HepG2 (cell line): ENCODE measurements around the gene TCF23. TPM values are rescaled to one million over a fixed set of nuclear protein-coding genes. Genes with fewer than 3 reads are reported as not detected.

Source experiments
- ARHGAP35 ChIP-seq: sonication (generic); formaldehyde crosslinking; IDR thresholded peaks from 2 replicates; pipeline ENCODE4 v1.9.0; 2022; ENCODE audit warnings: mild to moderate bottlenecking, inconsistent platforms, moderate library complexity, missing genetic modification reagents, borderline replicate concordance
- ATF7-NPFF ChIP-seq: sonication (generic); formaldehyde crosslinking; IDR thresholded peaks from 2 replicates; pipeline ENCODE4 v1.8.1; 2023; ENCODE audit warnings: mild to moderate bottlenecking, low read depth, missing genetic modification reagents, moderate library complexity
- ATRX ChIP-seq: sonication (generic); formaldehyde crosslinking; IDR thresholded peaks from 2 replicates; pipeline ENCODE4 v1.4.0; 2020; ENCODE audit warnings: missing genetic modification reagents, borderline replicate concordance
- IRF2 ChIP-seq: IDR thresholded peaks from 2 replicates; pipeline ENCODE4 v1.6.1; 2018; ENCODE audit warnings: missing genetic modification reagents, missing compliant biosample characterization
- MEF2D ChIP-seq: sonication (generic); formaldehyde crosslinking; IDR thresholded peaks from 2 replicates; pipeline ENCODE4 v1.5.1; 2020; ENCODE audit warnings: mild to moderate bottlenecking, missing genetic modification reagents
- ZBTB21 ChIP-seq: sonication (generic); formaldehyde crosslinking; IDR thresholded peaks from 2 replicates; pipeline ENCODE4 v1.4.0; 2020; ENCODE audit warnings: missing genetic modification reagents
- ZFP1 ChIP-seq: IDR thresholded peaks from 2 replicates; pipeline ENCODE4 v1.6.1; 2016
- ZNF672 ChIP-seq: sonication (generic); formaldehyde crosslinking; IDR thresholded peaks from 2 replicates; pipeline ENCODE4 v1.8.1; 2022; ENCODE audit warnings: missing genetic modification reagents
- ZZZ3 ChIP-seq: sonication (generic); formaldehyde crosslinking; IDR thresholded peaks from 2 replicates; pipeline ENCODE4 v1.4.0; 2020; ENCODE audit warnings: missing genetic modification reagents, mild to moderate bottlenecking, borderline replicate concordance
- polyA plus RNA-seq, 8 experiments: library from polyadenylated mRNA; depleted of rRNA in 3 of 8; stranded (reverse) in 7 of 8; unstranded in 1 of 8; fragments of >200 nt; fragmentation: Illumina TruSeq in 4 of 8; extraction: Trizol in 4 of 8; gene quantifications; 2 replicates each; pipeline versions ENCODE4 v1.2.1 to v1.2.3, GENCODE V29; 2011 to 2016; ENCODE audit warnings: low read depth in 4 of 8, missing spikeins in 1 of 8, mixed read lengths in 1 of 8; ENCODE audit not compliant: insufficient read depth in 1 of 8
- total RNA-seq, 5 experiments: library from RNA; depleted of rRNA; stranded (reverse); fragments of >200 nt; fragmentation: Illumina TruSeq; extraction: Trizol; gene quantifications; 2 replicates each; pipeline ENCODE4 v1.2.3, GENCODE V29; 2016; ENCODE audit warnings: low read depth in 1 of 5
- TF ChIP-seq, protein P1 (sequence below): sonication (generic); formaldehyde crosslinking; IDR thresholded peaks from 2 replicates; pipeline ENCODE4 v1.4.0; 2020; ENCODE audit warnings: missing genetic modification reagents, borderline replicate concordance
- TF ChIP-seq, protein P2 (sequence below): sonication (generic); formaldehyde crosslinking; IDR thresholded peaks from 2 replicates; pipeline ENCODE4 v1.4.0; 2020; ENCODE audit warnings: mild to moderate bottlenecking, missing genetic modification reagents
- TF ChIP-seq, protein P3 (sequence below): sonication (generic); formaldehyde crosslinking; IDR thresholded peaks from 2 replicates; pipeline ENCODE4 v1.9.0; 2022; ENCODE audit warnings: low read depth, missing genetic modification reagents
- TF ChIP-seq, protein P4 (sequence below): fragments of 450-650 bp; IDR thresholded peaks from 2 replicates; pipeline ENCODE4 v1.6.1; 2017

Gene TCF23
- total and polyA plus RNA-seq, 2 of the 13 experiments (the other 11 are each of a cell fraction or from before 2014, with no cell fraction given), result 0.02 to 1.4 TPM

DNA sequence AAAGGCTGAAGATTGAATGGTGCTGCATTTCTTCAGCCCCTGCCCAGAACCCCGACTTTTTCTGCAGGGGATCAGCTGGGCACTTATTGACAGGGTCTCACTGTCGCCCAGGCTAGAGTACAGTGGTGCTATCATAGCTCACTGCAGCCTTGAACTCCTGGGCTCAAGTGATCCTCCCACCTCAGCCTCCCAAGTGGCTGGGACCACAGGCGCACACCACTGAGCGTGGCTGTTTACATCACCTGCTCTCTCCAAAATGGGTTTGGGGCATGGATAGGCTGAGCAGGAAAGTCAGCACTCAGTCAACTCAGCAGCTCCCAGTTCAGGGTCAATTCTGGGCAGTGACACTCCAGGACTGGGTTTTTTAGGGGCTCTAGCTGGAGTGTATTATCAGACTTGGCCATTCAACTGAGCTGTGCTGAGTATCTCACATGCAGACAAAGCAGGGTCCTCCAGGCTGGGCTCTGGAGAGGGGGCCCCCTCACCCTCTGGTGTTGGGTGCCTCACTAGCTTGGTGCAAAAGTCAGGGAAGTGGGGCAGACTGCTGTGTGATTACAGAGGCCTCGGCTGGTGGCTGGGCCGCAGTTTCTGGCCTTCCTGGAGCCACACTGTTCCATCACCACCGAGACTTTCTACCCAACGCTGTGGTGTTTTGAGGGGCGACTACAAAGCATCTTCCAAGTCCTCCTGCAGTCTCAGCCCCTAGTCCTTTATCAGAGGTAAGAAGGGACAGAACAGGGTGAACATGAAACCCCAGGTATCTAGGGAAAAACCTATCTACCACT is 20.7 kb upstream of the TCF23 start (continued):
- TF ChIP-seq, protein P1, sequence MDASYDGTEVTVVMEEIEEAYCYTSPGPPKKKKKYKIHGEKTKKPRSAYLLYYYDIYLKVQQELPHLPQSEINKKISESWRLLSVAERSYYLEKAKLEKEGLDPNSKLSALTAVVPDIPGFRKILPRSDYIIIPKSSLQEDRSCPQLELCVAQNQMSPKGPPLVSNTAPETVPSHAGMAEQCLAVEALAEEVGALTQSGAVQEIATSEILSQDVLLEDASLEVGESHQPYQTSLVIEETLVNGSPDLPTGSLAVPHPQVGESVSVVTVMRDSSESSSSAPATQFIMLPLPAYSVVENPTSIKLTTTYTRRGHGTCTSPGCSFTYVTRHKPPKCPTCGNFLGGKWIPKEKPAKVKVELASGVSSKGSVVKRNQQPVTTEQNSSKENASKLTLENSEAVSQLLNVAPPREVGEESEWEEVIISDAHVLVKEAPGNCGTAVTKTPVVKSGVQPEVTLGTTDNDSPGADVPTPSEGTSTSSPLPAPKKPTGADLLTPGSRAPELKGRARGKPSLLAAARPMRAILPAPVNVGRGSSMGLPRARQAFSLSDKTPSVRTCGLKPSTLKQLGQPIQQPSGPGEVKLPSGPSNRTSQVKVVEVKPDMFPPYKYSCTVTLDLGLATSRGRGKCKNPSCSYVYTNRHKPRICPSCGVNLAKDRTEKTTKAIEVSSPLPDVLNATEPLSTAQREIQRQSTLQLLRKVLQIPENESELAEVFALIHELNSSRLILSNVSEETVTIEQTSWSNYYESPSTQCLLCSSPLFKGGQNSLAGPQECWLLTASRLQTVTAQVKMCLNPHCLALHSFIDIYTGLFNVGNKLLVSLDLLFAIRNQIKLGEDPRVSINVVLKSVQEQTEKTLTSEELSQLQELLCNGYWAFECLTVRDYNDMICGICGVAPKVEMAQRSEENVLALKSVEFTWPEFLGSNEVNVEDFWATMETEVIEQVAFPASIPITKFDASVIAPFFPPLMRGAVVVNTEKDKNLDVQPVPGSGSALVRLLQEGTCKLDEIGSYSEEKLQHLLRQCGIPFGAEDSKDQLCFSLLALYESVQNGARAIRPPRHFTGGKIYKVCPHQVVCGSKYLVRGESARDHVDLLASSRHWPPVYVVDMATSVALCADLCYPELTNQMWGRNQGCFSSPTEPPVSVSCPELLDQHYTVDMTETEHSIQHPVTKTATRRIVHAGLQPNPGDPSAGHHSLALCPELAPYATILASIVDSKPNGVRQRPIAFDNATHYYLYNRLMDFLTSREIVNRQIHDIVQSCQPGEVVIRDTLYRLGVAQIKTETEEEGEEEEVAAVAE (CRISPR knock-in tag), result no peak
- TF ChIP-seq, protein P2, sequence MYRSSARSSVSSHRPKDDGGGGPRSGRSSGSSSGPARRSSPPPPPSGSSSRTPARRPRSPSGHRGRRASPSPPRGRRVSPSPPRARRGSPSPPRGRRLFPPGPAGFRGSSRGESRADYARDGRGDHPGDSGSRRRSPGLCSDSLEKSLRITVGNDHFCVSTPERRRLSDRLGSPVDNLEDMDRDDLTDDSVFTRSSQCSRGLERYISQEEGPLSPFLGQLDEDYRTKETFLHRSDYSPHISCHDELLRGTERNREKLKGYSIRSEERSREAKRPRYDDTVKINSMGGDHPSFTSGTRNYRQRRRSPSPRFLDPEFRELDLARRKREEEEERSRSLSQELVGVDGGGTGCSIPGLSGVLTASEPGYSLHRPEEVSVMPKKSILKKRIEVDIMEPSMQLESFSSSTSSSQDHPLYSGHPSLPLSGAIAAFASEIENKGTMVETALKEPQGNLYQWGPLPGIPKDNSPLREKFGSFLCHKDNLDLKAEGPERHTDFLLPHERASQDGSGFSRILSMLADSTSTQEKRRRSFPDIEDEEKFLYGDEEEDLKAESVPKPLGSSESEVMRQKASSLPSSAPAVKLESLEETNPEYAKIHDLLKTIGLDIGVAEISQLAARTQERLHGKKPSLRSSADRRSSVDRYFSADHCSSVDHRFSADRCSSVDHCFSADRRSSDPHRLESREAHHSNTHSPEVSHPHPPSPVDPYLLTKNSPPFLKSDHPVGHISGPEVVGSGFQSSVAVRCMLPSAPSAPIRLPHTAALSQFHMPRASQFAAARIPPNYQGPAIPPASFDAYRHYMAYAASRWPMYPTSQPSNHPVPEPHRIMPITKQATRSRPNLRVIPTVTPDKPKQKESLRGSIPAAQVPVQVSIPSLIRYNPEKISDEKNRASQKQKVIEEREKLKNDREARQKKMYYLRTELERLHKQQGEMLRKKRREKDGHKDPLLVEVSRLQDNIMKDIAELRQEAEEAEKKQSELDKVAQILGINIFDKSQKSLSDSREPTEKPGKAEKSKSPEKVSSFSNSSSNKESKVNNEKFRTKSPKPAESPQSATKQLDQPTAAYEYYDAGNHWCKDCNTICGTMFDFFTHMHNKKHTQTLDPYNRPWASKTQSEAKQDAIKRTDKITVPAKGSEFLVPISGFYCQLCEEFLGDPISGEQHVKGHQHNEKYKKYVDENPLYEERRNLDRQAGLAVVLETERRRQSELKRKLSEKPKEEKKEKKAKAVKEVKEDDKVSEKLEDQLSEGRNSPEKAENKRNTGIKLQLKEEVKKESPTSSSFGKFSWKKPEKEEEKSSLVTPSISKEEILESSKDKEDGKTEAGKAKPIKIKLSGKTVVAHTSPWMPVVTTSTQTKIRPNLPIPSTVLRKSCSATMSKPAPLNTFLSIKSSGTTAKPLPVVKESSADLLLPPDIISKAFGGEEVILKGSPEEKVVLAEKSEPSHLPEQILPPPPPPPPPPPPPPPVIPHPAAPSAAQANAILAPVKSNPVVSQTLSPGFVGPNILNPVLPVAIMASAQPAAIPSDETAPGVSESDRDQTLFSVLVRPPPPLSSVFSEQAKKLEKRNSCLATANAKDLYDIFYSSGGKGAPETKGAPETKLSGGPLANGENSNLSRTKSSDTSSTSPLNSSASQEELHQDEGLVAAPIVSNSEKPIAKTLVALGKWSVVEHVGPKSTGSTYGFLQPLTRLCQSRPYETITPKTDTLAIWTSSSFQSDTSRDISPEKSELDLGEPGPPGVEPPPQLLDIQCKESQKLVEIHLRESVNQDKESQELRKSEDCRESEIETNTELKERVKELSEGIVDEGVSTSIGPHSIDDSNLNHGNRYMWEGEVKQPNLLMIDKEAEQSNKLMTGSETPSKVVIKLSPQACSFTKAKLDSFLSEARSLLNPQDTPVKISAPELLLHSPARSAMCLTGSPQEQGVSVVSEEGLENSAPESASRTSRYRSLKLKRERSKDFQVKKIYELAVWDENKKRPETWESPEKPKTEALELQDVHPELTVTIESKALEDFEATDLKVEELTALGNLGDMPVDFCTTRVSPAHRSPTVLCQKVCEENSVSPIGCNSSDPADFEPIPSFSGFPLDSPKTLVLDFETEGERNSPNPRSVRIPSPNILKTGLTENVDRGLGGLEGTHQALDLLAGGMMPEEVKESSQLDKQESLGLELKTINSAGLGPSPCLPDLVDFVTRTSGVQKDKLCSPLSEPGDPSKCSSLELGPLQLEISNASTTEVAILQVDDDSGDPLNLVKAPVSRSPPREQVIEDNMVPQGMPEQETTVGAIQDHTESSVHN (CRISPR knock-in tag), result no peak
- TF ChIP-seq ATF7-NPFF (CRISPR knock-in tag) (no peak), MEF2D (CRISPR knock-in tag) (no peak), ZZZ3 (CRISPR knock-in tag) (0 out of 2 replicates have a peak, but pooled peaks have one; percentile 35), IRF2 (CRISPR knock-in tag) (no peak), ARHGAP35 (CRISPR knock-in tag) (no peak), ZBTB21 (CRISPR knock-in tag) (no peak), ZFP1 (no peak), ZNF672 (CRISPR knock-in tag) (no peak), ATRX (CRISPR knock-in tag) (no peak)
- TF ChIP-seq, protein P3, sequence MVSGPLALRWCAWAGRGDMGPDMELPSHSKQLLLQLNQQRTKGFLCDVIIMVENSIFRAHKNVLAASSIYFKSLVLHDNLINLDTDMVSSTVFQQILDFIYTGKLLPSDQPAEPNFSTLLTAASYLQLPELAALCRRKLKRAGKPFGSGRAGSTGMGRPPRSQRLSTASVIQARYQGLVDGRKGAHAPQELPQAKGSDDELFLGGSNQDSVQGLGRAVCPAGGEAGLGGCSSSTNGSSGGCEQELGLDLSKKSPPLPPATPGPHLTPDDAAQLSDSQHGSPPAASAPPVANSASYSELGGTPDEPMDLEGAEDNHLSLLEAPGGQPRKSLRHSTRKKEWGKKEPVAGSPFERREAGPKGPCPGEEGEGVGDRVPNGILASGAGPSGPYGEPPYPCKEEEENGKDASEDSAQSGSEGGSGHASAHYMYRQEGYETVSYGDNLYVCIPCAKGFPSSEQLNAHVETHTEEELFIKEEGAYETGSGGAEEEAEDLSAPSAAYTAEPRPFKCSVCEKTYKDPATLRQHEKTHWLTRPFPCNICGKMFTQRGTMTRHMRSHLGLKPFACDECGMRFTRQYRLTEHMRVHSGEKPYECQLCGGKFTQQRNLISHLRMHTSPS (CRISPR knock-in tag), result no peak
- TF ChIP-seq, protein P4, sequence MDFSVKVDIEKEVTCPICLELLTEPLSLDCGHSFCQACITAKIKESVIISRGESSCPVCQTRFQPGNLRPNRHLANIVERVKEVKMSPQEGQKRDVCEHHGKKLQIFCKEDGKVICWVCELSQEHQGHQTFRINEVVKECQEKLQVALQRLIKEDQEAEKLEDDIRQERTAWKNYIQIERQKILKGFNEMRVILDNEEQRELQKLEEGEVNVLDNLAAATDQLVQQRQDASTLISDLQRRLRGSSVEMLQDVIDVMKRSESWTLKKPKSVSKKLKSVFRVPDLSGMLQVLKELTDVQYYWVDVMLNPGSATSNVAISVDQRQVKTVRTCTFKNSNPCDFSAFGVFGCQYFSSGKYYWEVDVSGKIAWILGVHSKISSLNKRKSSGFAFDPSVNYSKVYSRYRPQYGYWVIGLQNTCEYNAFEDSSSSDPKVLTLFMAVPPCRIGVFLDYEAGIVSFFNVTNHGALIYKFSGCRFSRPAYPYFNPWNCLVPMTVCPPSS, result no peak
